C4-2B (cell line): ENCODE results near the gene TMEM132D.

Experiments
- CTCF ChIP-seq: fragments of 450-650 bp; conservative IDR thresholded peaks from 2 replicates; pipeline ENCODE4 v1.5.1; 2017; ENCODE audit warnings: mild to moderate bottlenecking
- ZFX ChIP-seq: fragments of 450-650 bp; IDR thresholded peaks from 2 replicates; pipeline ENCODE4 v1.6.1; 2017

GRCh38 chr12:129467289-129467688 is 436.5 kb downstream of the TMEM132D start:
- TF ChIP-seq CTCF (no peak), ZFX (no peak)
